GM10266 (cell line): Measurements from ENCODE around the gene SCLT1.

Source experiments
- DNase-seq: peaks from one replicate; pipeline ENCODE4 v3.0.0; 2012; ENCODE audit errors: extremely low spot score
- TF ChIP-seq, protein P1 (sequence below): IDR thresholded peaks from 2 replicates; pipeline ENCODE4 v1.5.1; 2012; ENCODE audit warnings: mild to moderate bottlenecking, low read depth; ENCODE audit not compliant: control insufficient read depth, insufficient read depth; ENCODE audit errors: missing control alignments

SCLT1 gene

DNA sequence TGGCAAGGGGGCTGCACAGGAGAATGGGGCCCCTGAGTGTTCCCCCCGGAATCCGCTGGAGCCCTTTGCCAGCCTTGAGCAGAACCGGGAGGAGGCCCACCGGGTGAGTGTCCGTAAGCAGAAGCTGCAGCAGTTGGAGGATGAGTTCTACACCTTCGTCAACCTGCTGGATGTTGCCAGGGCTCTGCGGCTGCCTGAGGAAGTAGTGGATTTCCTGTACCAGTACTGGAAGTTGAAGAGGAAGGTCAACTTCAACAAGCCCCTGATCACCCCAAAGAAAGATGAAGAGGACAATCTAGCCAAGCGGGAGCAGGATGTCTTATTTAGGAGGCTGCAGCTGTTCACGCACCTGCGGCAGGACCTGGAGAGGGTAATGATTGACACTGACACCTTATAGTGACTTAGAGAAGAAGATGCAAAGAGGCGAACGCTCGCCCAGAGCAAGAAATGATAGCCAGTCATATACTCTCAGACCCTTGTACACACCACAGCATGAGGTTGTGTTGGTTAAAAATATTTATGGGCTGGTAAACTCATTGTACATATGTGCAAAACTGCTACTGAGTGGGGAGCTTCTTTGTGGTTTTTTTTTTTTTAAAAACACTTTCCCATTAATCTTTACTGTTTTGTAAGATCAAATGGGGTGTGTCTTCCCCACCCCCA lies 231.4 kb downstream of the SCLT1 start:
- TF ChIP-seq, protein P1, sequence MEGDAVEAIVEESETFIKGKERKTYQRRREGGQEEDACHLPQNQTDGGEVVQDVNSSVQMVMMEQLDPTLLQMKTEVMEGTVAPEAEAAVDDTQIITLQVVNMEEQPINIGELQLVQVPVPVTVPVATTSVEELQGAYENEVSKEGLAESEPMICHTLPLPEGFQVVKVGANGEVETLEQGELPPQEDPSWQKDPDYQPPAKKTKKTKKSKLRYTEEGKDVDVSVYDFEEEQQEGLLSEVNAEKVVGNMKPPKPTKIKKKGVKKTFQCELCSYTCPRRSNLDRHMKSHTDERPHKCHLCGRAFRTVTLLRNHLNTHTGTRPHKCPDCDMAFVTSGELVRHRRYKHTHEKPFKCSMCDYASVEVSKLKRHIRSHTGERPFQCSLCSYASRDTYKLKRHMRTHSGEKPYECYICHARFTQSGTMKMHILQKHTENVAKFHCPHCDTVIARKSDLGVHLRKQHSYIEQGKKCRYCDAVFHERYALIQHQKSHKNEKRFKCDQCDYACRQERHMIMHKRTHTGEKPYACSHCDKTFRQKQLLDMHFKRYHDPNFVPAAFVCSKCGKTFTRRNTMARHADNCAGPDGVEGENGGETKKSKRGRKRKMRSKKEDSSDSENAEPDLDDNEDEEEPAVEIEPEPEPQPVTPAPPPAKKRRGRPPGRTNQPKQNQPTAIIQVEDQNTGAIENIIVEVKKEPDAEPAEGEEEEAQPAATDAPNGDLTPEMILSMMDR: no peak
- DNase-seq: peak; percentile 8

- DNase-seq: no peak
- TF ChIP-seq, protein P1: no peak
These were observed 233.3 kb downstream of the SCLT1 start for GRCh38 chr4:128859887-128860677.

- TF ChIP-seq, protein P1: no peak
- no peak for DNase-seq
These were observed 234.3 kb downstream of the SCLT1 start for GRCh38 chr4:128858879-128859671.

DNA sequence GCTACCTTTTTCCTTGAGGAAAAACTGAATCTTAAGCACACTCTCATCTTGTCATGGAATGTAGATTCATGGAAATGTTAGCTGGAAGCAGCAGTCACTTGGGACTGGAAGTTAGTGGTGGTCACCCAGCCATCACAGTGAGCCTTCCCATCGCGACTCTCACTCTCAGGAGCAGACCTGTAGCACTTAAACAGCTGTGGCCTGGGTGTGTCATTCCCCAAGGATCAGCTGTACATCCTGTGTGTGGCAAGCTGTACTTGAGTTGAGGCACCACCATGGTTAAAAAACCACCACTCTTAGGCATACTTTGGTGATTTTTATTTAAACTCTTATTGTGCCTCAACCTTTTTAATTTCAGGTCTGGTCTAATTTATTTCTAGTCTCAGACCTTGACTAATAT lies 237.1 kb downstream of the SCLT1 start:
- TF ChIP-seq, protein P1: no peak
- DNase-seq: no peak

GRCh38 chr4:128855621-128856020 lies 237.7 kb downstream of the SCLT1 start:
- TF ChIP-seq, protein P1: no peak
- DNase-seq: no peak

DNA sequence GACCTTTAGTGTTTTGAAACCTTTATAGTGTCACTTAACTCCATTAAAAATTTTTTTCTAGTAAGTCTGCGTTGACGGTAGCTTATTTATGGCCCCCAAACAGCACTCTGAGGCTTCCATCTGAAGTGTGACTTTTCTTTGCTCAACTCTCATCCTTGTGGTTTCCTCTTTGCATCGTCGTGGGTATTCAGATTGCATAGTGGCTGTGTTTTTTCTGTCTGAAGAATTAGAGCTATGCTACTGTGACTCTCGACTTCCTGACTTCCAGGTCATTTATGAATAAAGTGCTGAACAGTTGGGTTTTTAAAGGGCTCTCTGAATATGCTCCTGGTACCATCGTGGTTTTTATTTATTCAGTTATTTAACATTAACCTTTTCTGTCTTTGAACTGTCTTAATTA lies 238.9 kb downstream of the SCLT1 start:
- TF ChIP-seq, protein P1: no peak
- DNase-seq: peak; percentile 34
